Suppressor macrophage treated with lipopolysaccharide for 4 hours (primary cell): ENCODE measurements around the gene SH3RF2.
"Not testable (repeated sequence)": the region's sequence is repeated elsewhere in the genome, so short reads cannot be mapped to it uniquely, and the experiment has no call there.

ENCODE experiments used
- DNase-seq: peaks from one replicate; pipeline ENCODE4 v3.0.0-alpha.2; 2020

Gene SH3RF2

DNA sequence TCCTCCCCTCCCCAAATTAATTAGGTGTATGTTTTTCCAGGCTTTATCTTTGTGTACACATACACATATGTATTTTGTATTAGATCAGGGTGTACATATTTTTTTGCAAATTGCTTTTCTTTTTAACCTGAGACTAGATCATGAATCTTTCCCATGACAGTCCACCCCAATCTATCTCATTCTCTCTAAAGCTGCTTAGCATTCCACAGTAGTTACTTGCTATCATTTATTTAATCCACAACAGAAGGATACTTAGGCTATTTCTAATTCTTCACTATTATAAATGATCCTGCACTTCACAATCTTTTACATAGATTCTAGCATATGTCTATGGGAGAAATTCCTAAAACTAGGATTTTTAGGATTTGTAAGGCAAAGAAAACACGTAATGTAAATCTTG is 43.9 kb downstream of the SH3RF2 start:
- no peak for DNase-seq

DNA sequence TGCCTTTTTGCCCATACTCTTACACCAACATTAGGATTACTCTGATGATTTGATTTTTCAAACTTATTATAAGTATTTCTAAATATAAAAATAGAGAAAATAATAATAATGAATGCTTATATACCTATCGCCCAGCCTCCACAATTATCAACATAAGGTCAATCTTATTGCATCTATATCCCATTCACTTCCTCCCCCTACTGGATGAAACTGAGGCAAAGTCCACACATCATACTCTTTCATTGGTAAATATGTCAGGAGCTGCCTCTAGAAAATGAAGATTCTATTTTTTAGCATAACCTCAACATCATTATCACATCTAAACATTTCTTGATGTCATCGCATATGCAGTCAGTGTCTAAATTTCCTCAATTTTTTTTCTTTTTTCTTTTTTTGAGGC is 44.3 kb downstream of the SH3RF2 start:
- DNase-seq = no peak

DNA sequence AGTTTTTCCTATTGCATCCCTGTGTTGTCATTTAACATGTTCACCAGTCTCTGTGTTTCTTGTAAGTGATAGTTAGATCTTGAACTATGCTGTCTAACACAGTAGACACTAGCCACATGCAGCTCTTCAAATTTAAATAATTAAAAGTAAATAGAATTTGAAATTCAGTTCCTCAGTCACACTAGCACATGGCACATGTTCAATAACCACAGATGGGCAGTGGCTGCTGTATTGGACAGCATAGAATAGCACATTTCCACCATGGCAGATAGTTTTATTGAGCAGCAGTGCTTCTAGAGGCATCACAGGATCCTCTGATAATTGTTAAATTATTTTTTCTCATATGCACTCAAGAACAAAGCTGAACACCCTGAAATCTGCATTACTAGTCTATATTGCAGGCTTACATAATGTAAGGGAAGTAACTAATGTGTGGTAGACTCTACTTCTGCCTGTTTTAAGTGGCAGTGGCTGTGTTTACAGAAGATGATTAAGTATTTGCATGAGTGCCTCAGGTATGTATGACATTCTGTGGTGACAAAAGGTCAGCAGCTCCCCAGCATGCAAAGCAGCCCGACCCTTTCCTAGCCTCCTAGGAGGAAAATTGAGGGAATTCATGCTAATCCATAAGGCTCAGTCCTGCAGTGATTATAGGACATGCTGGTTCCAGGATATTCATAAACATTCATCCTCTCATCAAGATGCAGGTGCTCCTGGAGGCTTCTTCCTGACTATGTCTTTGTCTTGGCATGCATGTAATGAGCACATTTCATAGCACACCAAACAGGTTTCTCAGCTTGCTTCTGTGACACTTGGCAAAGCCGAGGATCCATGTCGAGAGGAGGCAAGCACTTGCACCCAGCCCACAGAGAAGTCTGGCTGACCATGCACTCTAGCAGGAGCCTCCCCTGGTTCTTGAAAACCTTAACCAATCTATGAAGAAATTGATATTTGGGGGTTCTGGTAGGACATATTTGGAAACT is 45.5 kb downstream of the SH3RF2 start:
- DNase-seq = no peak

DNA sequence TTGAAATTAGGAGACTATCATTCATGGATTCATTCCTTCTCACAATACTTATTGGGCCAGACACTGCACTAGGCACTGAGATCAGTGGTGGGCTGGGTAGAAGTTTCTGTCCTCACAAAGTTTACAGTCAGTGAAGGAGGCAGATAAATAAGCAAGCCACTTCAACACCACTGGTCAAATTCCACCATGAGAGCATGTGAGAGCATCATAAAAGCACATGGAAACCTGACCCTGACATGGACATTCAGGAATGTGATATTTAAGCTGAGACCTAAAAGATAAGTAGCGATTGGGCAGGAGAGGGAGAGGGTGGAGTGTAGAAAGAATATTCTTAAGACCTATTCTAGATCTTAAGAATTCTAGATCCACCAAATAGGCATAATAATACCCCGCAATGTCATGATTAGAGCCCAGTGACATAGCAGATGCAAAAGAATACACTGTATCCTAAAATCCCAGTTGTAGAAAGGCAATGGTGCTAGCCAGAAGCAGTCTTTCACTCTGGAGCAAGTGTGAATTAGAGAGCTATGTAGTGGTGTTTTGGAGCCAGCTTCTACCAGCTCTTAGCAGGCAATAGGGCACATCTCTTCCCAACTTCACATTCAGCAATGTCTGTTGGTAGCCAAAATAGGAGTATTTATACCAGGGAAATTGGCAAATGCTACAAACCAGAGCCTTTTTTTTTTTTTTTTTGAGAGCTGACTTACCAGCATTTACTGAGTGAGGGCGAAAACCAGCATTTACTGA is 46.4 kb downstream of the SH3RF2 start:
- DNase-seq = no peak

DNA sequence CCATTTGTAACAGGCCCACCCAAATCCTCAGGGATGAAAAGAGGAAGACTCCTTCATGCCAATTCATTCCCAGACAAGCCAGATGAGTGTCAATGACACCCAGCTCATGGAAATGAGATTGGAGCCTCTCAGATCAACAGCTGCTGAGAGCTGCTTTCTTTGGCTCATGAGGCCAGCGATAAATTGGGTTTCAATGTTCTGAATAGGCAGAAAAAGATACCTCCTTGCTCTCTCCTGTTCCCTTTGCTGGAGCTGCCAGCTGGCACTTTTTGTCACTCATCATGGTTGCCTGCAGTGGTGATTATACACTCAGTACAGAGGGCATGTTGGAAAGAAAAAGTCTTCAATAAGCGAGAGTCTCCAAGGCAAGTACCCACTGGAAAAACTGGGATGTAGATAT is 47.1 kb downstream of the SH3RF2 start:
- DNase-seq = no peak

DNA sequence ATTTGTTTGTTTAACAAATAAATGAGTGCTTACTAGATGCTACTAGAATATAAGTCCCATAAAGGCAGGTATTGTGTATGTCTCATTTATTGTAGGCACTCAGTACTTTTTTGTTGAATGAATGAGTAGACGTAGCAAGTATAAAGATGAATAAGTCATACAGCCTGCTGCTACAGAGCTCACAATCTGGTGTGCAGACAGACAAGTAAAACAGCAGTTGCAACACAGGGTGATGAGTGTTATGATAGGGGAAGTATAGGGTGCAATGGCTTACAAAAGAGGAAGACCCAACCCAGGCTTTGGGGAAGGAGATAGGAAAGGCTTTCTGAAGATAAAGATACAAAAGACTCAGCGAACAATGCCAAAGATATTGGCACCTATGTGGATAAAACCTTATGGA is 47.7 kb downstream of the SH3RF2 start:
- peak; percentile 89 for DNase-seq

DNA sequence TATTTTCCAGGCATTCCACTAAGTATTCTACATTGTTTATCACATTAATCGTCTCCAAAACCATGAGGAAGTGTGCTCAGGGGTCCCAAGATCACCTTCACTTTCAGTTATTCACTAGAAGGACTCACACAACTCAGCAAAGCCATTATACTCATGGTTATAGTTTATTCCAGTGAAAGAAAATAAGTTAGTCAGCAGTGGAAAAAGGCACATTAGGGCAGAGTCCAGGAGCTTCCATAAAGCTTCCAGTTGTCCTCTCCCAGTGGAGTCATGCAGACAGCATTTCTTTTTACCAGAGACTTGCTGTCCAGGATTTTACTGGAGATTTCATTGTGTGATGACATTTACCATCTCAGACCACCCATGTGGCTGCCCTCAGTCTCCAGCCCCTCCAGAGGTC is 51.5 kb downstream of the SH3RF2 start:
- no peak for DNase-seq

DNA sequence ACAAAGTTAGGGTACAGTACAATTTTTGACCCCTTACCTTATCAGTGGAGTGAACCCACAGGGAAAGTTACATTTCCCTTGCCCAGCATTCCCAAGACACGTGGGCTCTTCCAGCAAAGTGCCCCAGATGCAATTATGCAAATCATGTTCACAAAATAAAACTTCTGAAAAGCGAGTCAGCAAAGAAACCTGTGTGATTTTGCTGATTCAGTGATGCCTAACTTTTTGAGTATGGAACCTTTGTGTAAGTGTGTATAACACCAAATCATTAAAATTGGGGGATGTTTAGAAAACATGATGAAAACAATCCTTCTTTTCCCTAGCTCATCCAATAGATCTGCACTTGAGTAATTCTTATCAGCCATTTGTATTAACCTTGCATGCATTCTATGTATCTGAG is 52.6 kb downstream of the SH3RF2 start:
- no peak for DNase-seq

DNA sequence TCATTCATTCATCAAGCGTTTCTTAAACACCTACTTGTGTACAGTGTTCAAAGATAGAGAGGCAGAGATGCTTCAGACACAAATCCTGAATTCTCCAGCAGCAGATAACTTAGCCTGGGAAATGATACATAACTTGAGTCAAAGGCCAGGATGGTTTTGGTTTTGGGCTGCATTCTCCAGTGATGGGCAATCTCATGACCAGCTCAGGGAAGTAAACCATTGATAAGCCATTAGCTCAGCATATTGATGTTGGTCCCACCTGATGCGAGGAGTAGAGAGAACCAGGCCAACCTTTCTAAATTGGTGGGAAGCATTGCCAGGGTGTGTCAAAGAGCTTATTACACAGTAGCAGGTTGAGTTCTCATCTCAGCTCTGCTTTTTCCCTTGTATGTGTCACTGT is 53.0 kb downstream of the SH3RF2 start:
- DNase-seq = no peak

DNA sequence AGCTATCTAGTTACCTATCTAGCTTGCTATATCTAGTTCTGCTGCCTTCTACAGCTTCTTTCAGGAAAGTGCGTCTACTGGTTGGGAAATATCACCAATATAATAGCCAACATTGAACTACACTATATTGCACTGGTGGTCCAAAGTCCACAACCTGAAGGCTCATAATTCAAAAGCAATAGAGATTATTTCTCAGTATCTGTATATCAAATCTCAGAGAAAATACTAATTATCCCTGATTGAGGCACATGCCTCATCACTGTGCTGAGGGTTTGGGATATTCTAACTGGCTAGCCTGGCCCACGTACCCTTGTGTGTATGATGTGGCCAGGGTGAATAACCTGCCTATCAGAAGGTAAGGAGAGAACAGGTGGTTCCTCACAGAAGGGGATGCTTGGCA is 53.8 kb downstream of the SH3RF2 start:
- DNase-seq = no peak

DNA sequence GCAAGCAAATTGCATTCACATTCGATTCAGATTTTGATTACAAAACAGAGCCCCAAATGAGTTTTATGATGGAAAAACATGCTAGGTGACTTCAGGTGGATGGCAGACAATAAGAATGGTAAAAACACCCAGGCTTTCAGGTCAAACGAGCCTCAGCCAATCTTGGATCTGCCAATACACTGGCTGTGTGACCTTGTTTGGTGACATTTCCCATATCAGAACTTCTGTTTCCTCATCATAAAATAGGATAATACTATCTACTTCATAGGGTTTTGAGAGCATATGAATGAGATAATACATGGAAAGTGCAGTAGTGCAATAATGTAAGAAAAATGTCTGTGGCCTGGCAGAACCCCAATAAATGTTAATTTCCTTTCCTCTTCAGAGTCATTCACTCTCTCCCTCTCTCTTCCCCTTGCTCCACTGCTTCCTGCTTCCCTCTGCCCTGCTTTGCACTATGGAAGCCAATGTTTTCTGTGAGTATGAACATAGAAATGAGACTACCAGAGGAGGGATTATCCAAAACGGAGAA is 54.7 kb downstream of the SH3RF2 start:
- DNase-seq = no peak

DNA sequence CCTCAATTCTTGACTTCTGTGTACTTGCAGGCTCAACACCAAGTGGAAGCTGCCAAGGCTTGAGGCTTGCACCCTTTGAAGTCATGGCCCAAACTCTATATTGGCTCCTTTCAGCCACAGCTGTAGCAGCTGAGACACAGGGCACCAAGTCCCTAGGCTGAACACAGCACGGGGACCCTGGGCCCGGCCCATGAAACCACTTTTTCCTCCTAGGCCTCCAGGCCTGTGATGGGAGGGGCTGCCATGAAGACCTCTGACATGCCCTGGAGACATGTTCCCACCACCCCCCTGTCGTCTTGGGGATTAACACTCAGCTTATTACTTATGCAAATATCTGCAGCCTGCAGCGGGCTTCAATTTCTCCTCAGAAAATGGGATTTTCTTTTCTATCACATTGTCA is 57.2 kb downstream of the SH3RF2 start:
- not testable (repeated sequence) for DNase-seq

DNA sequence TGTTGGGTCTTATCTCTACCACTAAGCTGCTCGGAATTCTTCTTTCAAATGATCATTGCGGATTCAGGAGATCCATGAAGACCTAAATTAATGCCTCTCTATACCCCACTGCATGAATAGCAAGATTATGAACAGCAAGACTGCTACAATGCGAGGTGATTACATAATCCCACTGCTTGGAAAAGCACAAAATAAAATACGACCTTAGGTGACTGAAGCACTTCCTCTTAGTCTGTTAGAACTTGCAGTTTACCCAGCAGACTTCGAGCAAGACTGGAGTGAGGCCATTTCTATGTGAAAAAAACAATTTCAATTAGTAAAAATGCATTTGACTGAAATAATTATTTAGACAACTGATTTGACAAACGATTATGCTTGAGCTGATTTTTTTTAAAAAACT is 59.8 kb downstream of the SH3RF2 start:
- DNase-seq = no peak

DNA sequence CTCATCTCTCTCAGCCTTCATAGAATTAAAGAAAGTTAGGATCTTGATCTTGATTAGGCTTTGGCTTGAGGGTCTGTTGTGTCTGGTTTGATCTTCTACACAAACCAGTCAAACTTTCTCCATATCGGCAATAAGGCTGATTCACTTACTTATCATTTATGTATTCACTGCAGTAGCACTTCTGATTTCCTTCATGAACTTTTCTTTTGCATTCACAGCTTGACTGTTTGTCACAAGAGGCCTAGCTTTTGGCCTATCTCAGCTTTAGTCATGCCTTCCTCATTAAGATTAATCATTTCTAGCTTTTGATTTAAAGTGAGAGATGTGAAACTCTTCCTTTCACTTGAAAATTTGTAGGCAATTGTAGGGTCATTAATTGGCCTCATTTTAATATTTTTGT is 62.8 kb downstream of the SH3RF2 start:
- DNase-seq = no peak

DNA sequence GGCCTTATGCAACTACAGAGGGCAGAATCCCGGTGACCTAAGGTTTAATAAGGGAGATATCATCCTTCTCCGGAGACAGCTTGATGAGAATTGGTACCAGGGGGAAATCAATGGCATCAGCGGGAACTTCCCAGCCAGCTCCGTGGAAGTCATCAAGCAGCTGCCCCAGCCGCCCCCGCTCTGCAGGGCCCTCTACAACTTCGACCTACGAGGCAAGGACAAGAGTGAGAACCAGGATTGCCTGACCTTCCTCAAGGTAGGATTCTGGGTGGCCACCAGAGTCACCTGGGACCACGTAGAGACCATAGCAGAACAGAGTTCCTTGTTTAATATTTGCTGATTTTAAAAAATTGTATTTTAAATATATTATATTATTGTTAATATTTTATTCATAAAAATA is 63.7 kb downstream of the SH3RF2 start:
- no peak for DNase-seq

DNA sequence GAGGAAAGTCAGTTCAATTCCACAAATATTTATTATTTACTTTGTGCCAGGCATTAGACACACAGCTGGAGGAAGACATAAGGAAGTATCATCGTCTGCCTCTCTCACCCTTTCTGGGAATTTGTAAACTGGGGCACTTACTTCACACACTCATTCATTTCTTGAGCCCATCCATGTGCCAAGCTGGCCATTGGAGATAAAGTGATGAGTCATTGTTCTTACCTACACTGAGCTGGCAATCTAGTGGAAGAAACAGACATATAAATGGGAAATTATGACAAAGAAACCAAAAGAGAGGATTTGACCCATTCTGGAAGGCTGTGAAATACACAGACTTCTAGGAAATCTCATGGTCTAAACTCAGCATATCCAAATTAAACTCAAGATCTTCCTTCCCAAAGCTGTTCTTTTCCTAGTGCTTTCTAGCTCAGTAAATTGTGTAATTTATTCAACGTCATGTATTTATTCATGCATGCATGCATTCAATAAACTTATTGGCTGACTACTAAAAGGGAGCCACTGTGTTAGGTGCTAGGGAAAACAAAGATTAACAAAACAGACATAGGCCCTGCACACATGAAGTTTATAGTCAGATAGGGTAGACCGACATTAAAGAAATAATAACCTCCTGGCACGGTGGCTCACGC is 65.3 kb downstream of the SH3RF2 start:
- DNase-seq = no peak

DNA sequence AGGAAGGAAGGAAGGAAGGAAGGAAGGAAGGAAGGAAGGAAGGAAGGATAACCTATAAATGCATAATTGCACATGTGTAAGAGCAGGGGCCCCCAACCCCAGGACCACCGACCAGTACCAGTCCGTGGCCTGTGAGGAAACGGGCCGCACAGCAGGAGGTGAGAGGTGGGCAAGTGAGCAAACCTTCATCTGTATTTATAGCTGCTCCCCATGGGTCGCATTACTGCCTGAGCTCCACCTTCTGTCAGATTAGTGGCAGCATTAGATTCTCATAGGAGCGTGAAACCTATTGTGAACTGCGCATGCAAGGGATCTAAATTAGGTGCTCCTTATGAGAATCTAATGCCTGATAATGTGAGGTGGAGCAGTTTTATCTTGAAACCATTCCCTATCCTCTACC is 66.1 kb downstream of the SH3RF2 start:
- no peak for DNase-seq

DNA sequence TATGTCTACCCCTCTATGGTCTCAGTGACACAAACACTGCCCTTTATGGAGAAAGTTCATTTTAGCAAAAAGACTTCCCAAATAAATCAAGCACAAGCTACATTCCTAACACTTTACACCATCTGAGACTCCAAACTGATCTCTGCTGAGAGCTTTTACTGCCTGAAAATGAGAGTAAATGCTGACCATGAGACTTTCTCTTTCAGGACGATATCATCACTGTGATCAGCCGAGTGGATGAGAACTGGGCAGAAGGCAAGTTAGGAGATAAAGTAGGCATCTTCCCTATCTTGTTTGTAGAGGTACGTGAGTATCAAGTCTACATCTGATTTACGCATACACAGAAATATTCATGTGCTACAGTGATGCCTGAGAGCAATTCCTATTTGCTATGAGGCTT is 67.5 kb downstream of the SH3RF2 start:
- peak; percentile 11 for DNase-seq

DNA sequence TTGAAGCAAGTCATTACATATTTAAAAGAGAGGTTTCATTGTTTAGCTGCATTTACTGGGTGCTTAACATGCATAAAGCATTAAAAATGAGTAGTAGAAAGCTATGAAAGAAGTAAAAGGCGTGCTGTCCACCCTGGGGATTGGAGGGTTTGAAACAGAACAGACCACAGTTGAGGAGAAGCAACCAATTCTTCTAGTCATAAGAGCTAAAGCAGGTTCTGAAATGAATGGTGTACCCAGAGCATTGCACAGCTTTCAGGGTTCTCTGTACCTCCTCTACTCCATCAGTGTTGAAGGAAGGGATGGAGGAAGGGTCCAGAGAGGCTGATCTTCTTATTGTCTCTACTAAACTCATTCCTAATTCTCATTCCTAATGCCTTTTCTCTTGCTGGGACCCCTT is 68.9 kb downstream of the SH3RF2 start:
- DNase-seq = no peak

DNA sequence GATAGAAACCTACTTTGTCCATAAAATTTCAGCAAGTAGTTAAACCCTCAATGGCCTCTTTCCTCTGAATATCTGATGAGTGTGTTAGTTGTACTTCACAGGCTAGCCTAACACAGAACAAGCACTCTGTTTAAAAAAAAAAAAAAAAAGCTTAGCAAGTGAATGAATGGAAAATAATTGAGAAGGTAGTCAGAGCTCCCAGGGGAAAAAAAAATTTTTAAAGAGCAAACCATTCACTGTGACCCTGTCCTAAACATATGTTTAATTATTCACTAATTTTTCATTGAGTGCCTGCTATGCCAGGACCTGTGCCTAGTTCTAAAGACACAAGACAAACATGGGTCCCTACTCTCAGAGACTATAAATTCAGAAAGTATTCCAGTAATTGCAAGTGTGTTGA is 69.3 kb downstream of the SH3RF2 start:
- no peak for DNase-seq

DNA sequence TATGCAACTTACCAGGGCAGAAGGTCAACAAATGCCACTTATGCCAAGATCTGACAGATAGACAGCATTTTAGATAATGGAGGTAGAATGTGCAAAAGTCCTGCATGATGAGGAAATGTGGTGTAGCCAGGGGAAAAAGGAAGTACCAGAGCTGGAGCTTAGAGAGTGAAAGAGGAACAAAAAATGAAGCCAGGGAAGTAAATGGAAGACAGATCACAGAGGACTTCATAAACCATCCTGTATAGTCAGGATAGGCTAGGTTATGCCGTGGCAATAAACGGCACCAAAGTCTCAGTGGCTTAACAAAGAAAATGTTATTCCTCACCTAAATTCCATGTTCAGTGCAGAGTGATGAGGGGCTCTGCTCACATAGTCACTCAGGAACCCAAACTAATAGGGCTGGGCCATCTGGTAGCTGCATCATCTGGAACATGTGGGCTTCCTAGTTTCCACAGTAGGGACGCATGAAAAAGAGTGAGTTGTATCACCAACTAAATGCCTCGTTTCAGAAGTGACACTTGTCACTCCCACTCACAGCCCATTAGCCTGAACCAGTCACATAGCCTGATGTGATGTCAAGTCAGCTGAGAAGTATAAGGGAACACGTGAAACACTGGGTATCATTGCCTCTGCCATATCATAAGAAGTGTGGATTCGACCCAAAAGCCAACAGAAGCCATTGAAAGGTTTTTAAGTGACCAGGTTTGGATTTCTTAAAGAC is 70.3 kb downstream of the SH3RF2 start:
- DNase-seq = peak; percentile 76

DNA sequence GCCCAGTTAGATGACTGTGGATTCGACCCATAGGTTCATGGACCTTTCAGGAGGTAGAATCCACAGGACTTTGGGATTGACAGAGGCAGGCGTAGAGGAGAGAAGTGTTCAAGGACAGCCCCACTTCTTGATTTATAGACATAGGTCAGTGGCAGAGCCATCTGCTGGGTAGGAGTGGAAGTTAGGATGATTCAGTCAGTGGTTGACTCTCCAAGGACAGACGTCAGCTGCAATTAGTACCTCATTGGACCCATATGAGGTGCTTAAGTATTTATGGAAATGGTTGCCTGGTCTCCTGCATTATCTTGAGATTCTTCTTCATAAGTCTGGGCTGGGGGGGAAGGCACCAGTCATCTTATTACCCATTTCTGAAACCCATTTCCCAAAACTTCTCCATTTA is 70.9 kb downstream of the SH3RF2 start:
- peak; percentile 48 for DNase-seq

DNA sequence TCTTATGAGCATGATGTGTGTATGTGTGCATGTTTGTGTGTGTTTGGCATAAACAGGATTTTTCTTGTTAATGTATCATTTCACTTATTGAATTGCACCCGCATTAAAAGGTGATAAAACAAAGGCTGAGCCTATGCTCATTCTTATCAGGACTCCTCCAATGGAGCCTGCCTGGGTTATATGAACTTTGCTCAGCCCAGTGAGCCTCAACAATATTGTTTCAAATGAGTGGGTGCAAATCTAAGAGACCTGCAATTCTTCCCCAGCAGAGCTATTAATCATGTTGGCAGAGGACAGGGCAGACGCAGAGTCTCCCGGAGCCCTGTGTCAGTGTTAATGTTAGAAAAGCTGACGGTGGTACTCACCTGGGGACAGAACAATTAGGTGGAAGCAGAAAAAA is 71.6 kb downstream of the SH3RF2 start:
- no peak for DNase-seq
